Occipital lobe (tissue), 2 donors: ENCODE measurements around the gene ZFP90. TPM values are rescaled to one million over a fixed set of nuclear protein-coding genes. Genes with fewer than 3 reads are reported as not detected.
"Not testable (repeated sequence)": the region's sequence is repeated elsewhere in the genome, so short reads cannot be mapped to it uniquely, and the experiment has no call there.

Experiments used
- DNase-seq: peaks from one replicate; lab custom pipeline; 2025; lab: John Stamatoyannopoulos, UW
- total RNA-seq: library from RNA; depleted of rRNA; stranded (reverse); fragments of >200 nt; gene quantifications from one replicate; pipeline ENCODE4 v1.2.3, GENCODE V29; 2014

The ZFP90 gene
- total RNA-seq, 1 donor from 2014 or later, result 89.4 TPM

GRCh38 chr16:68517606-68518166 is 21.4 kb upstream of the ZFP90 start:
- no peak for DNase-seq

DNA sequence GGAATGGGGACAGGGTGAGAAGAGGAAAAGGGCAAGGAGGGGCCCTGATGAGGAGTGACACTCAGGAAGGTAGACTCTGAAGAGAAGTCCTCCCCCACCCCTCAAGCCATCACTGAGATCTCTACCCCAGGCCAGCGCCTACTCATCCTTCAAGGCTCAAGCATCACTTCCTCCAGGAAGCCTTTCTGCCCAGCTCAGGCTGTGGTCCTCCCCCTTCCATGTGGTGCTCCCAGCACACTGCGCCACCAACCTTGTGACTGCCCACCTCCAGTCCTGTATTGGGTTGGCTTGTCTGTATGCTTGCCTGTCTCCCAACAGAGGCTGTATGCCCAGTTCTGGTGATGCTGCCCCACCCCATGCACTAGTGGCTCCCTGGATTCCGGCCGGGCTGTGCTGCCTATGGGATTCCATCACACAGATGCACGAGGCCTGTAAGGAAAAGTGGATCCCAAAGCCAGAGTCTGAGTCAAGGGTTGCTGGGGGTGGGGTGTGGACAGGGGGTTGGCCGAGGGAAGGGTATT is 19.8 kb upstream of the ZFP90 start:
- no peak for DNase-seq

DNA sequence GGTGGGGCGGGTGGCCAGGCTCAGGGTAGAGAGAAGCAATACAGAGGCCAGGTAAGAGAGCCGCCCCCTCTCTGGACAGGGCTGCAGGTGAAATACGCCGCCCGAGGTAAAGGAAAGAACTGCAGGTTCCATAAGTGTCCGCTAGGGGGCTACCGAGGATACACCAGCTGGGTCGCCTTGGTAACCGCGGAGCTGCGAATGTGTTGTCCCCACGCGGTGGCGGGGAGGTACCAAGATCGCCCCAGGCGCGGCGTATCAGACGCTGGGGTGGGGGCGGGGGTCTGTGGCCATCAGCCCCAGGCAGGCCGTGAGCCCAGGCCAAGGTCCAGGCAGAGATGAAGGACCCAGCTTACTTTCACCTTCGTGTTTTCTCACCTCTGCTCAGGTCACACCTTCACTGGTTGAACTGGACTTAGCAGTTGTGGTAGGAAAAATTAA is 18.4 kb upstream of the ZFP90 start:
- peak; percentile 64 for DNase-seq

DNA sequence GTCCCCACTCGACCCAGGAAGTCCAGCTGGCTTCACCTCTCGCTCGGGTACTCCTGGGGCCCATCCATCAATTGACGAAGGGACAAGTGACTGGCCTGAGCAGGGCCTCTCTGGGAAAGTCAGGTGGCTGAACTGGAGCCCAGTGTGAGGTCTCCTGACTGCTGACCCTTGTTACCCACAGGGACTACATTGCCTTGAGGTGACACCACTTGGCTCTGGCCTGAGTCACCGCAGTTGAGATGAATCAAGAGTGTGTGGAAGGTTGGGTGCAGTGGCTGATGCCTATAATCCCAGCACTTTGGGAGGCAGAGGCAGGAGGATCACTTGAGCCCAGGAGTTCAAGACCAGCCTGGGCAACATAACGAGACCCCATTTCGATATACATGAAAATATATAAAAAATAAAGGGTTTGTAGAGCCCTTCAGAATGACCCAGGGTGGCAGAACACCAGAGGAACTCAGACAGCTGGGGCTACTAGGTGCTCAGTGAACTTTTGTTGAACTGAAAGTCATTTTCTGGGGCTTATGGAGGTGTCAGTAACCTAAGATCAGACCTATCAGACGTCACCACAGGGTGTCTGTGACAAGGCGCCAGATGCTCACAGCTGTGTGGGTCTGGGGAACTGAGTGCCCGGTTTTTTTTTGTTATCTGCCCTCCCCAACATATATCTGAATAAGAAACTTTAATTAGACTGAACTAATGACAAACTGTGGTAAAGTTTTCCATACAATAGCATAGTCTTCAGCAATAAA is 14.8 kb upstream of the ZFP90 start:
- no peak for DNase-seq

DNA sequence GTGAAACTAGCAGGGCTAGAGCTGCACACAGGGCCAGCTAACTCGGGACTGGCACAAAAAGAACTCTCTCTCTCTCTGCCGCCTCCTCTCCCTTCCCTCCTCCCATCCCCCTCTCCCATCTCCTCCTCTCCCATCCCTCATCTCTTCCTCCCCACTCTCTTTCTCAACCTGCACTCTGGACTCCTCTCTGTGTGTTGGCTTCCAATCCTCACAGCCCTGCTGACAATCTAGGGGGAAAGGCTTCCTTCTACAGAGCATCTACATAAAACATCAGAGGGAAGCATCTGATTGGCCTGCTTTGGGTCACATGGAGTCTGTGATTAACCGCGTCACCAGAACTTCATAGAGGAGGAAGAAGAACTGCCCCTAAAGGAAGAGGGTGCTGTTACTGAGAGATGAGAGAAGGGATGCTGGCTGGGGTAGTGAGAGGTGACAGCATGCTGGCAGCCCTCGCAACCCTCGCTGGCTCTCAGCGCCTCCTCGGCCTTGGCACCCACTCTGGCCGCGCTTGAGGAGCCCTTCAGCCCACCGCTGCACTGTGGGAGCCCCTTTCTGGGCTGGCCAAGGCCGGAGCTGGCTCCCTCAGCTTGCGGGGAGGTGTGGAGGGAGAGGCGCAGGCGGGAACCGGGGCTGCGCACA is 12.8 kb upstream of the ZFP90 start:
- DNase-seq, result no peak

GRCh38 chr16:68526782-68527145 is 12.3 kb upstream of the ZFP90 start:
- no peak for DNase-seq

GRCh38 chr16:68528233-68528632 is 10.9 kb upstream of the ZFP90 start:
- no peak for DNase-seq

DNA sequence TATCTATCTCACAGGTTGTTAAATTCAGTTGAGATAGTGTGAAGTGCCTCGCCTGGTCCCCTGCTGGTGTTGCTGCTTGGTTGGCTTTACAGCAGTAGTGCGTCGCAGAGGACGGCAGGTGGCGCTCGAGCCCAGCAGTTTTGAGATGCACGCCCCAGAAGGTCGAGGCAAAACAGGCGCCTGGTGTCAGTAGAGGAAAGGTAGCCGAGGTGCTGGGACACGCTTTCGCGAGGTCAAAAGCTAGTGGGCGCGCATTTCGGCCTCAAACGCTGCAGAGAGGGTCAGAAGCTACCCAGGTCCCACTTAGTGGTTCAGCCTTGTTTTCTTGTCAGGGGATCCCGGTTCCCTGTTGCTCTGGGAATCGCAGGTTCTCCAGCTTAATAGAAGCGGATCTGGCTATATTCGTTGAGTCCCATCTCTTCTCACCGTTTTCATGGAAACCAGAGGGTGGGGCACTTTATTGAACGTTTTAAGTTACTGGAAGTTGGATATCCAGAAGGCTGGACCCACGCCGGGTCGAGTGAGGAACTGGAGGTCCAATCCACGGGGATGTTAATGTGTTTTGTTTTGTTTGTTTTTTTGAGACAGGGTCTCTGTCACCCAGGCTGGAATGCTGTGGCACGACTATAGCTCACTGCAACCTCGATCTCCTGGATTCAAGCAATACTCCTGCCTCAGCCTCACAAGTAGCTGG is 10.3 kb upstream of the ZFP90 start:
- peak; percentile 80 for DNase-seq

DNA sequence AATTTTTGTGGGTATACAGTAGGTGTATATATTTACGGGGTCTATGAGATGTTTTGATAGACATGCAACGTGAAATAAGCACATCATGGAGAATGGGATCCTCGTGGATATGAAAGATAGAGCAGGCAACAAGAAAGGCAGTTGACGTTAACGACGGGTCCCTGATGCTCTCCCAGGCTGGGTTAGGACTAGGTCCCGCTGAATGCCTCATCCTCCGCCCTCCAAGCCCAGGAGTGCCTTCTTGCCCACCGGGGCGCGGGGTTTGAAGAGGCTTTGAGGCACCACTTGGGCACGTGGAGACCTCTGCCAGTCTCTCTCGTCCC is 9.5 kb upstream of the ZFP90 start:
- no peak for DNase-seq

- peak; percentile 88 for DNase-seq
Measured at GRCh38 chr16:68529931-68530701, 9.0 kb upstream of the ZFP90 start.

- DNase-seq, result no peak
Measured at GRCh38 chr16:68533937-68534336, 5.2 kb upstream of the ZFP90 start.

DNA sequence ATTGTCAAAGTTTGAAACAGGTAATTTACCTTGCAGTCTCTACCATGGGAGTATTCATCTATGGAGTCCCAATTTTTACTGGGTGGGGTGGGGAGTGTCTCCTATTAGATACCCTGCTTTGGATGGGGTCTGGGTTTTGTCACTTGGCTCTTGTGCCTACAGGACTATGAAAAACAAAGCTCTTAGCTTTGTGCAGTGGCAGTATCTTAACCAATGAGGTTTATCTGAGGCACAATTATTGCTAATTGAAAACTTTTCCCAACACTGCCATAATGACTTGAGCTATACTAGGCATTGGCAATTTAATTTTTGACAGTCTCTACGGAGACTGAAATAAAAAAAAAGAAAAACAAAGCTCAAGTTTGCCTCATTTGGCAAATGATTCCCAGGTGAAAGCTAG is 3.8 kb upstream of the ZFP90 start:
- no peak for DNase-seq

GRCh38 chr16:68539711-68540239 is 684 bp downstream of the ZFP90 start:
- no peak for DNase-seq

GRCh38 chr16:68548947-68549346 is 9.9 kb downstream of the ZFP90 start:
- DNase-seq, result no peak

DNA sequence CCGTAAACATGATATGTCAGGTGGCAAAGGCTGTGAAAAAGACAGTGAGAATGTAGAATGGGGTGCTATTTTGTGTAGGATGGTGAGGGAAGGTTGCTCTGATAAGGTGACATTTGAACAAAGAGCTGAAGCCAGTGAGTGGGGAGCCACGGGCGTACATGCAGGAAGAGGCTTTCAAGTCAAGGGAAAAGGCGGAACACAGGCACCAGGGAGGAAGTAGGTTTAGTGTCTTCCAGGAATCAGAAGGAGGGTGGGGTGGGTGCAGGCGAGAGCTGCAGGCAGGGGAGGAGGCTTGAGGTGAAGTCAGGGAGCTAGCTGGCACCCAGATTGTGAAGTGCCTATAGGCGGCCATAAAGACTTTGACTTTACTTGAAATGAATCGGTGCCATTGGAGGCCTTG is 14.1 kb downstream of the ZFP90 start:
- DNase-seq, result no peak

DNA sequence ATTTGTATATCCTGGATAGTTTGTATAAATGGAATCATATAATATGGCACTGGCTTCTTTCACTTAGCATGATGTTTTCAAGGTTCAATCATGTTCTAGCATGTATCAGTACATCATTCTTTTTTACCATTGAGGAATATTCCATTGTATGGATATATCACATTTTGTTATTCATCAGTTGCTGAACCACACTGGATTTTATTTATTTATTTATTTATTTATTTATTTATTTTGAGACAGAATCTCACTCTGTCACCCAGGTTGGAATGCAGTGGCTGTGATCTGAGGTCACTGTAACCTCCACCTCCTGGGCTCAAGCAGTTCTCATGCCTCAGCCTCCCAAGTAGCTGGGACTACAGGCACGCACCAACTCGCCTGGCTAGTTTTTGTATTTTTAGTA is 21.2 kb downstream of the ZFP90 start:
- not testable (repeated sequence) for DNase-seq

DNA sequence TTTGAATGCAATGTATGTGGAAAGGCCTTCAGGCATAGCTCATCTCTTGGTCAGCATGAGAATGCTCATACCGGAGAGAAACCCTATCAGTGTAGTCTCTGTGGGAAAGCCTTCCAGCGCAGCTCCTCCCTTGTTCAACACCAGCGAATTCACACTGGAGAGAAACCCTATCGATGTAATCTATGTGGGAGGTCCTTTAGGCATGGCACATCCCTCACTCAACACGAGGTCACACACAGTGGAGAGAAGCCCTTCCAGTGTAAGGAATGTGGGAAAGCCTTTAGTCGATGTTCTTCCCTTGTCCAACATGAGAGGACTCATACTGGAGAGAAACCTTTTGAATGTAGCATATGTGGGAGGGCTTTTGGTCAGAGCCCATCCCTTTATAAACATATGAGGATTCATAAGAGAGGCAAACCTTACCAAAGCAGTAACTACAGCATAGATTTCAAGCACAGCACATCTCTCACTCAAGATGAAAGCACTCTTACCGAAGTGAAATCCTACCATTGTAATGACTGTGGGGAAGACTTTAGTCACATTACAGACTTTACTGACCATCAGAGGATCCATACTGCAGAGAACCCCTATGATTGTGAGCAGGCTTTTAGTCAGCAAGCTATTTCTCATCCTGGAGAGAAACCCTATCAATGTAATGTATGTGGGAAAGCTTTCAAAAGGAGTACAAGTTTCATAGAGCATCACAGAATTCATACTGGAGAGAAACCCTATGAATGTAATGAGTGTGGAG is 24.7 kb downstream of the ZFP90 start:
- no peak for DNase-seq

DNA sequence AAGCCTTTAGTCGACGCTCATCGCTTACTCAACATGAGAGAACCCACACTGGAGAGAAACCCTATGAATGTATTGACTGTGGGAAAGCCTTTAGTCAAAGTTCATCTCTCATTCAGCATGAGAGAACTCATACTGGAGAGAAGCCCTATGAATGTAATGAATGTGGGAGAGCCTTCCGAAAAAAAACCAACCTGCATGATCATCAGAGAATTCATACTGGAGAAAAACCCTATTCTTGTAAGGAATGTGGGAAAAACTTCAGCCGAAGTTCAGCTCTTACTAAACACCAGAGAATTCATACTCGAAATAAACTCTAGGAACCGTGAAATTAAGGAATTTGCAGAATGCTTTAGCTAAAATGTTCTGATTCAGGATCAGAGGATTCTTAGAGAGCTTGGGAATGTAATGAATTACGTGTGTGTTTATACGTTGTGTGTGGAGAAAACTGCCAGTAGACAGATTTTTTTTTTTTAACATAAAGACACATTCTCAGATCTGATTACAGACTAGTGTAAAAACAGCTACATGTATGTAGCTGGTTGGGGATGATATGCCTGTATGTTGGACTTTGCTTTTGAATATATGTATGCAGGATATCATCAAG is 25.4 kb downstream of the ZFP90 start:
- DNase-seq, result no peak

DNA sequence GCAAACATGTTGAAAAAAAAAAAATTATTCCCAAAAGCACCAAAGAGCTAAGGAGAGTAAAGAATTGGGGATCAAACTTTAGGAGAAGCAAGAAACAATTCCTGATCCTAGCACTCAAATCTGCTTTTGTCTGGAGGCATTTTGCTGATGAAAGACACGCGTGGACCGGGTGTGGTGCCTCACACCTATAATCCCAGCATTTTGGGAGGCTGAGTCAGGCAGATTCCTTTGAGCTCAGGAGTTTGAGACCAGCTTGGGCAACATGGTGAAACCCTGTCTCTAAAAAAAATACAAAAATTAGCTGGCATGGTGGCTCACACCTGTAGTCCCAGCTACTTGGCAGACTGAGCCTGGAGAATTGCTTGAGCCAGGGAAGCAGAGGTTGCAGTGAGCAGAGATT is 35.4 kb downstream of the ZFP90 start:
- no peak for DNase-seq

- no peak for DNase-seq
Measured at GRCh38 chr16:68575082-68575481, 36.0 kb downstream of the ZFP90 start.
